Endothelial cell of umbilical vein (primary cell): ENCODE measurements around the gene SLC7A6OS. TPM values are rescaled to one million over a fixed set of nuclear protein-coding genes. Genes with fewer than 3 reads are reported as not detected.

ENCODE experiments used
- BruUV-seq: library from RNA; stranded (reverse); fragments of 400-500 nt; replicated peaks from 2 replicates; lab custom pipeline; 2021; lab: Mats Ljungman, UMichigan
- CTCF ChIA-PET: fragments of 300-600, 350-600 bp; sonication (Branson Sonifier 250); formaldehyde crosslinking; loops from one replicate; lab custom pipeline; 2021; ENCODE audit warnings: antibody characterized with exemption, inconsistent platforms; lab: Charles Lee
- POLR2A ChIA-PET: fragments of 300-600, 350-600 bp; sonication (Branson Sonifier 250); formaldehyde crosslinking; loops from one replicate; lab custom pipeline; 2021; ENCODE audit warnings: antibody characterized with exemption, inconsistent platforms; lab: Charles Lee
- DNase-seq: peaks from one replicate; pipeline ENCODE4 v3.0.0-alpha.2; 2011; ENCODE audit warnings: low read depth, low spot score
- FAIRE-seq: peaks from 2 replicates; lab custom pipeline; 2011; peaks lifted over from hg19 to GRCh38; lab: Jason Lieb, UNC
- H2AFZ ChIP-seq: 2 replicates; pipeline ENCODE4 v1.6.0; 2012; ENCODE audit warnings: low read depth, low read length, control low read depth, inconsistent platforms
- H3K27ac ChIP-seq: 2 replicates; pipeline ENCODE4 v1.5.1; 2011; ENCODE audit warnings: low read depth, mild to moderate bottlenecking, control low read depth, low read length, moderate library complexity; ENCODE audit not compliant: insufficient read depth
- H3K27me3 ChIP-seq, 2 experiments: 2 replicates each; pipeline versions ENCODE4 v1.6.0 to v1.6.1; 2011; ENCODE audit warnings: low read length in 2 of 2, mixed read lengths in 1 of 2; ENCODE audit not compliant: control insufficient read depth in 2 of 2, insufficient read depth in 2 of 2
- H3K36me3 ChIP-seq, 2 experiments: 2 replicates in 1 of 2; 3 replicates in 1 of 2; pipeline ENCODE4 v1.5.1; 2011; ENCODE audit warnings: low read length in 2 of 2, mild to moderate bottlenecking in 1 of 2, moderate library complexity in 1 of 2; ENCODE audit not compliant: control insufficient read depth in 2 of 2, insufficient read depth in 2 of 2; ENCODE audit errors: extremely low read depth in 1 of 2
- H3K4me1 ChIP-seq: 3 replicates; pipeline ENCODE4 v1.5.1; 2011; ENCODE audit warnings: mild to moderate bottlenecking, low read length; ENCODE audit not compliant: control insufficient read depth, insufficient read depth; ENCODE audit errors: extremely low read depth
- H3K4me2 ChIP-seq: 2 replicates; pipeline ENCODE4 v1.6.1; 2011; ENCODE audit warnings: low read length, control low read depth, mixed read lengths; ENCODE audit not compliant: insufficient read depth
- H3K4me3 ChIP-seq, 3 experiments: fragments of 200-600 bp in 1 of 3; sonication (generic), shearing (Covaris generic) in 1 of 3; replicated peaks in 1 of 3; 2 replicates each; pipeline ENCODE4 v1.5.1; 2011 to 2016; ENCODE audit warnings: control low read depth in 3 of 3, low read length in 3 of 3, mild to moderate bottlenecking in 2 of 3, inconsistent platforms in 1 of 3, low read depth in 1 of 3, moderate library complexity in 1 of 3; ENCODE audit not compliant: insufficient read depth in 1 of 3
- H3K79me2 ChIP-seq: 2 replicates; pipeline ENCODE4 v1.6.0; 2012; ENCODE audit warnings: low read length, inconsistent platforms; ENCODE audit not compliant: control insufficient read depth, insufficient read depth
- H3K9ac ChIP-seq: replicated peaks from 2 replicates; pipeline ENCODE3; 2011; ENCODE audit warnings: low read length, control low read depth; ENCODE audit not compliant: insufficient read depth; ENCODE audit errors: extremely low read depth
- H3K9me1 ChIP-seq: replicated peaks from 3 replicates; pipeline ENCODE4 v1.6.0; 2011; ENCODE audit warnings: mild to moderate bottlenecking, low read length; ENCODE audit not compliant: control insufficient read depth, insufficient read depth; ENCODE audit errors: extremely low read depth
- H3K9me3 ChIP-seq: replicated peaks from 2 replicates; pipeline ENCODE4 v1.5.1; 2012; ENCODE audit warnings: low read length, inconsistent platforms; ENCODE audit not compliant: control insufficient read depth, insufficient read depth
- H4K20me1 ChIP-seq: replicated peaks from 2 replicates; pipeline ENCODE3; 2011; ENCODE audit warnings: mild to moderate bottlenecking, low read length; ENCODE audit not compliant: control insufficient read depth, insufficient read depth; ENCODE audit errors: extremely low read depth
- CTCF ChIP-seq, 2 donors: IDR thresholded peaks; 1 replicate in 1 of 2; 2 replicates in 1 of 2; pipeline ENCODE4 v1.5.1; 2011; ENCODE audit warnings: low read length in 2 of 2, mild to moderate bottlenecking in 2 of 2, moderate library complexity in 2 of 2, control low read depth in 1 of 2, inconsistent platforms in 1 of 2, low read depth in 1 of 2; ENCODE audit not compliant: insufficient read depth in 1 of 2; ENCODE audit errors: extremely low read depth in 1 of 2
- FOS ChIP-seq: IDR thresholded peaks from 2 replicates; pipeline ENCODE4 v1.6.1; 2011; ENCODE audit warnings: mild to moderate bottlenecking, low read length, moderate library complexity, borderline replicate concordance; ENCODE audit not compliant: insufficient read depth
- GATA2 ChIP-seq: IDR thresholded peaks from 2 replicates; pipeline ENCODE4 v1.7.0; 2011; ENCODE audit warnings: low read depth, mild to moderate bottlenecking, moderate library complexity, mixed read lengths, low read length; ENCODE audit not compliant: insufficient read length, insufficient read depth
- JUN ChIP-seq: IDR thresholded peaks from 2 replicates; pipeline ENCODE4 v1.6.1; 2011; ENCODE audit warnings: borderline replicate concordance, low read depth; ENCODE audit not compliant: insufficient read length, insufficient read depth
- POLR2A ChIP-seq: IDR thresholded peaks from 2 replicates; pipeline ENCODE4 v1.6.1; 2012; ENCODE audit warnings: low read depth, mild to moderate bottlenecking, control low read depth, low read length
- POLR2AphosphoS5 ChIP-seq: IDR thresholded peaks from 2 replicates; pipeline ENCODE4 v1.6.1; 2012; ENCODE audit warnings: low read depth, mild to moderate bottlenecking, control low read depth, low read length, moderate library complexity; ENCODE audit not compliant: insufficient read depth
- dilution Hi-C: fragments of 300-500 bp; cut with MboI; formaldehyde crosslinking; loops from one replicate; pipeline ENCODE4 v1.15.0; 2019; ENCODE audit warnings: low sequenced_read_pairs; ENCODE audit not compliant: extremely low pct_ligation_motif_present
- intact Hi-C: fragments of 100-400 bp; cut with micrococcal nuclease; formaldehyde crosslinking; loops from one replicate; pipeline ENCODE4 v1.10.0; 2022
- polyA plus RNA-seq, 4 experiments: library from polyadenylated mRNA; depleted of rRNA in 3 of 4; stranded (reverse) in 3 of 4; unstranded in 1 of 4; fragments of >200 nt; gene quantifications; 2 replicates each; pipeline versions ENCODE4 v1.2.1 to v1.2.3, GENCODE V29; 2011 to 2012; ENCODE audit warnings: missing spikeins in 1 of 4
- total RNA-seq: library from RNA; stranded (reverse); gene quantifications from 2 replicates; pipeline ENCODE4 v1.2.3, GENCODE V29; 2021

Gene SLC7A6OS
- total and polyA plus RNA-seq, 2 donors (not counting 3 experiments of a cell fraction or from before 2014, with no cell fraction given): 8.3 to 22.9 TPM

DNA sequence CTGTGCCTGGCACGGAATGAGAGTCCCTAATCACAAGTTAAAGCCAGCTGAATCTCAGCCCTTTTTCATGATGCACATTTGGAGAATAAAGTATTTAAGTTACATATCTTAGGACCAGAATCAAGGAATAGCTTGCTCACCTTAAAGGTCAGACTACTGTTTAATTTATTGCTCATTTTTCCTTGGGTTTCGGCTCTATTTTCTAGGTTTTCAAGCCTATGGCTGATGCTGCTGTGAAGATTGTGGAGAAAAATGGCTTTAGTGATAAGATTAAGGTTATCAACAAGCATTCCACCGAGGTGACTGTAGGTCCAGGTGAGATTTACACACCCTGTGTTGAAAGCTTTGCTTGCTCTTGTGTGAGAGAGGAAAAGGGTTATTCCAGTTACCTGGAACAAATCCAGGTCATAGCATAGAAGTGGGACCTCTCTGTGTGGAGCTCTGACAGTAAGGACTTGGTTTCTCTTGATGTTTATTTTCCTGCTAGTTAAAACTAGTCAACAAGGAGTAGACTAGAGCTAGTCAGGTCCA is 18.2 kb upstream of the SLC7A6OS start:
- Histone ChIP-seq H3K27ac (no peak overlapping the region), H3K4me1 (peaks cover 34% of the 10 kb centered on the region), H3K9ac (no peak overlapping the region), H3K4me2 (no peak overlapping the region), H3K27me3 (no peaks in the 10 kb centered on the region), H3K4me3 (no peak overlapping the region), H3K9me1 (no peaks in the 10 kb centered on the region), H3K9me3 (no peaks in the 10 kb centered on the region), H3K79me2 (no peaks in the 10 kb centered on the region), H2AFZ (no peak overlapping the region), H4K20me1 (no peaks in the 10 kb centered on the region), H3K36me3 (peaks cover 2 to 3% of the 10 kb centered on the region in 2 experiments)
- FAIRE-seq: no peak
- dilution Hi-C loops: no loop called here
- no peak for DNase-seq
- ChIA-PET CTCF (interaction anchor here (0.6 to 7.0 kb wide), 16 partner anchors 9 to 95 kb away, joined by 3 to 212 read pairs (median 5); partner anchors contain the start of genes PLA2G15, PRMT7, SLC7A6 and SLC7A6OS), POLR2A (no interaction called here)
- intact Hi-C loops: loop anchor here (1.0 to 10.0 kb wide), 5 partner anchors 18 to 244 kb away; partner anchors contain the start of genes NFATC3 and PRMT7
- BruUV-seq: no TSS peak
- TF ChIP-seq FOS (no peak), JUN (no peak), POLR2AphosphoS5 (no peak), CTCF (IDR thresholded peaks at IDR 0.05; ENCODE audit: extremely low read depth in 1 of 2, insufficient read depth in 1 of 2, low read depth in 1 of 2, low read length in 2 of 2) (no peak), POLR2A (no peak), GATA2 (no peak)
